GM21737 (cell line): Measurements from ENCODE around the gene UBL4B.

ENCODE experiments used
- ATAC-seq: cut with Tn5 transposase; IDR thresholded peaks from one replicate; pipeline ENCODE4 v1.9.1; 2021; ENCODE audit warnings: mild to moderate bottlenecking, moderate library complexity; ENCODE audit not compliant: unreplicated experiment

Gene UBL4B

GRCh38 chr1:110112656-110113055 lies 413 bp downstream of the UBL4B start:
- ATAC-seq = no peak

DNA sequence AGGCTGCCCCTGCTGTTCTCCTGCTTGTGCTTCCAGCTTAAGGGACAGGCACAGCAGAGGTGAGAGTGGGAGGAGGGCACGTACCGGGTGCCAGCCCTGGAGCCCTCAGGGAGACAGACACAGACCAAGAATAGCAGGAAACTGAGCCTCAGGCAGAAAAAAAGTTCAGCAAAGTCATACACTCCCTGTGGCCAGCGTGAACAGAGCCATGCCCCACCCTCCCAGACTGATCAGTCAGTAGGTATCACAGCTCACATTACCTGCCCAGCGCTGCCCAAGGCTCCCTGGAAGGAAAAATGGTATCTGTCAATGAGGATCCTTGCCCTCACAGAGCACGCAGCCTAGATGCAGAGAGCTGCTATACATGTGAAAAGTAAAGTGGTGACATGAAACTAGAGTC lies 1.3 kb downstream of the UBL4B start:
- no peak for ATAC-seq

DNA sequence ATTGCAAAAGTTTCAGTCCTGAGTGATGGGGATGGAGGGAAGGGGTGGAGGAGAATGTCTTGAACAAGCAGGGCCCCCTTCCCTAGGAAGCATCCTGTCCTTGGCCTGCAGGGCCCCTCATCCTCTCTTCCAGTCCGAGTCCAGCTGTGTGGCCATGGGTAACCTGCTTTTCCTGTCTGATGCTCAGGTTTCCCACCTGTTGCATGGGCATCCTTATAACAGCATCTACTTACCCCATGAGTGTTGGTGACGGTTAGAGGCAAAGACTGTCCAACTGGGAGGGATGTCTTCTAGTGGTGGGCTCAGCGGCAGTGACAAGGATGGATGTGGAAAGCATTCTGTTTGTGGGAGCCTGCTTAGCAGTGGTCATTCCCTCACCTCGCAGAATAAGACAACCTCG lies 1.9 kb downstream of the UBL4B start:
- no peak for ATAC-seq

DNA sequence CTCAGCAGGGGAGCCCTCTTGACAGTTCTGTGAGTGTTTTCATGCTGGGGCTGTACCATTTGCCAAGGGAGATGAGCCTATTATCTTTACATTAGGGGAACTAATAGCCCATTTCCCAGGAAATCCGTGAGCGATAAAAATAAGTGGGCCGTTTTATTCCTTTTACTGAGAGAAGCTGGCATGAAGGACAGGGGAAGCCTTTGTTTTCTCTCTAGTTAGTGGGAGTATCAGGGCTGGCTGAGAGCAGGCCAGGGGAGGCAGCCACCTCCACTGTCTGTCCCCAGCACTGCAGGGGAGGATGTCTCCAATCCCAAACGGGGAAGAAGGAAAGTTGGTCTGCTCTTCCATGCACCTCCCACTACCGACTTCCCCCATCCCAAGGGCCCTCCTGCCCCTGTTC lies 2.5 kb downstream of the UBL4B start:
- no peak for ATAC-seq

DNA sequence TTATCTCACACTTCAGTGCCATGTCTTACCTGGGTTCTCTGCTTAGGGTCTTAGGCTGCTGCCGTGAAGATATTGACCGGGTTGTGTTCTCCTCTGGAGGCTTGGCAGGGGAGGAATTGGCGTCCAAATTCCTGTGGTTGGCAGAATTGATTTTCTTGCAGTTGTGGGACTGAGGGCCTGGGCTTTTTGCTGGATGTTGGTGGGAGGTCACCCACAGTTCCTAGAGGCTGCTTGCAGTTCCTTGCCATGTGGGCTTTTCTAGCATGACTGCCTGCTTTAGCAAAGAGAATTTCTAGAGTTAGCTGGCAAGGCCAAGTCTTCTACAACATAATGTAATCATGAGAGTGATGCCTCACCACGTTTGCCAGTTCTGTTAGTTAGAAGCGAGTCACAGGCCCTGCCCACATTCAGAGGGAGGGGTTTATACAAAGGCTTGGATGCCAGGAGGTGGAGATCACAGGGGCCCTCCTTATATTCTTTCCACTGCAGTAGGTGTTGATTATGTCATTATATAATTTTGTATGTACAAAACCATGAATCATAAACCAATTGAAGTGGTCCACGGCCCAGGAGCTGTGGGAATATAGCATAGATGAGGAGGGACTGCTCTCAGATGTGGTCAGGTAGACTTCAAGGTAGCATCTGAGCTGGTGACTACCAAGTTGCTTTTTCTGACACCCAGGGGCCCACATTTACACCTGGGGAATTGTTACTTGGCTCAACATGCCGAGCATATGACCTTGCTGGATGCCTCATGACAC lies 6.6 kb downstream of the UBL4B start:
- ATAC-seq = no peak

GRCh38 chr1:110119843-110120242 lies 7.6 kb downstream of the UBL4B start:
- ATAC-seq = no peak

DNA sequence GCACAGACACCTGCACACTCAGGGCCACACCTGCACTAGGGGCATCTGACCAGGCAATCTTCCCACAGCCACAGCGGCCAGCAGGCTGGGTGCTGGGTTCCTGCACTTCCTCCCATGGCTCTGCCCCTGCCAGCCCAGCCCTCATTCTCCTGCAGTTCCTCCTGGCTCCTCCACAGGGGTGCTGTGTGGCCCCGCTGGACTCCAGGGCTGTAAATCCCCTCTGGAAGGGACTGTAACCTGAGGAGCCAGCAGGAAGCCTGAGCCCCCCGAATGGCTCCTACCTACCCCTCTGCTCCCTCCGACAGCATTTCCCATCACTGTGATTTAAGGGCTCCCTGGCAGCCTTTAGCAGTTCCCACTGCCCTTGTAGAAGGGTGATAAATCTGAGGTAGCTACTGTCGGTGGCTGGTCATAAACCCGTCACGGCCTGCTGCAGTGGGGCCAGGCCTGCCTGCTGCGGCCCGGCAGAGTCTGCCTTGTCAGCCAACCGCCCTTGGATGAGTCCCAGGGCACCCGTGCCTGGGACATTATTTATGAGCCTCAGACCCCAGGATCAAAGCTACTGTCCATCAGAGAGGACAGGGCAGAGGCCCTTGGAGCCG lies 8.8 kb downstream of the UBL4B start:
- ATAC-seq = no peak

- no peak for ATAC-seq
Measured at GRCh38 chr1:110123224-110123623, 11.0 kb downstream of the UBL4B start.

- no peak for ATAC-seq
Measured at GRCh38 chr1:110125810-110126209, 13.6 kb downstream of the UBL4B start.

- no peak for ATAC-seq
Measured at GRCh38 chr1:110130113-110130591, 17.9 kb downstream of the UBL4B start.

DNA sequence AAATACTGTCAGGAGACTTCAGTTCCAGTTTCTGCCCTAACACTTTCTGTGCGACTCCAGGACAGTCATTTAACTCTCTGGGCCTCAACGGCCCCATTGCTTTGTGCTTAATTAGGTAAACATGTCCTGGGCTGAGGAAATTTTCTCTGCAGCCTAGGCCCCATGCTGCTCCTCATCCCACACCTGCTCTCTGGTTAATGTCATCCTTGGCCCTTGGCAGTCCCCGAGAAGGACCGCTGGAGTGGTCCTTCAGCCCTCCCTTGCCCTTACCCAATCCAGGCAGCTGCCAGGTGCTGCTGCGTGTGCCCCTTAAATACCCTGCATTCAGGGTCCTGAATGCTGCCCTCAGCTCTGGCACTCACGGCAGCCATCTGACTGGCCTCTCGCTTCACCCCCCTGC lies 18.7 kb downstream of the UBL4B start:
- ATAC-seq = no peak

DNA sequence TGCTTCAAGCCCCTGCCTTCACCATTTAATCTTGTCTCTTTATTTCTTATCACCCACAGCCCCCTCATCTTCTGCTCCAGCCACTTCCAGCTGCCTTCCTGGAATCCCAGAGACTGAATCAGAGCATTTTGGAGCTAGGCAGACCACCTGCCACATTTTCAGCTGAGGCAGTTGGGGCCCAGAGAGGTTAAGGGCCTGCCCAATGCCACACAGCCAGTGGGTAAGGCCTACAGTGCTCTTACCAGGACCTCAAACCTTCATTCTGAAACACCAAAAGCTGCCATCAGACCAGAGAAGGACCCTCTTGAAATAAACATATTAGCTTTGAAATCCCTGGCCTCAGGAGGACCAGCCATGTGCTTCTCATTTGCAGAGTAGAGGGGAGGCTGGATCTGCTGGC lies 20.4 kb downstream of the UBL4B start:
- ATAC-seq = no peak

- ATAC-seq = no peak
Measured at GRCh38 chr1:110133436-110133835, 21.2 kb downstream of the UBL4B start.

- ATAC-seq = no peak
Measured at GRCh38 chr1:110134050-110134595, 21.9 kb downstream of the UBL4B start.

DNA sequence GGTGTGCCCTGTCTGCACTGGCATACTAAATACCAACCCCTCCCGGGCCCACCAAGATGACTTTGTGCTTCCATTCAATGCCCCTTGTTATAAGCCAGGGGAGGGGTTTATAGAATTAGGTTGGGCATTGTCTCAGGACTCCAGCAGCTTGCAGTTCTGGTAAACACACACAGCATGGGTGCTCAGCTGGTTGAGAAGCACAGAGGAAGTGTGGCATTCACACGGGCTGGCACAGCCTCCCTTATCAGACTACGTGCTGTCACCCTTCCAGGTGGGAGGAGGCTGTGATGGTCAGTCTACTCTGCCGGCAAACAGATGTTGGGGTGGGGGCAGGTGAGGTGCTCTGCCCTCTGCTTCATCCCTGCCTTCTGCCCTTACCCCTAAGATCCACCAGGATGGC lies 23.0 kb downstream of the UBL4B start:
- ATAC-seq = no peak

GRCh38 chr1:110135666-110136065 lies 23.4 kb downstream of the UBL4B start:
- no peak for ATAC-seq

DNA sequence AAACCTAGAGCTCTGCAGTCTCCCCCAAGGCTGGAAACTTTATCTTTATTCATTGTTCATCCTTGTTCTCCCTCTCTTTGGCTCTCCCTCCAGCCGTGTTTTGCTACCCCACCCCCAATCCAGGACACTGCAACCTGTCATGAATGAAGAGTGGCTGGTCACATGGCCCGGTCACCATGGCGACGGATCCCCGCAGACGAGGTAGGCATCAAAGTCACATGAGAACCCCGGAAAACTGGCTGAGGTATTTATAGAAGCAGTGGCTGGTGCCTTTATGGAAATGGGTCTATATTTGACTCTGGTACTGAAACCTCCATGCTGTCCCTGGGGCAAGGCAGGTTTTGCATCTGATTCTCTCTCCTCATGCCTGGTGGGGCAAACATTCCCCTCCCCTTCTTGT lies 24.7 kb downstream of the UBL4B start:
- ATAC-seq = no peak

- ATAC-seq = no peak
Measured at GRCh38 chr1:110138956-110139355, 26.7 kb downstream of the UBL4B start.

GRCh38 chr1:110144366-110144765 lies 32.1 kb downstream of the UBL4B start:
- ATAC-seq = no peak

- no peak for ATAC-seq
Measured at GRCh38 chr1:110148961-110149360, 36.7 kb downstream of the UBL4B start.

DNA sequence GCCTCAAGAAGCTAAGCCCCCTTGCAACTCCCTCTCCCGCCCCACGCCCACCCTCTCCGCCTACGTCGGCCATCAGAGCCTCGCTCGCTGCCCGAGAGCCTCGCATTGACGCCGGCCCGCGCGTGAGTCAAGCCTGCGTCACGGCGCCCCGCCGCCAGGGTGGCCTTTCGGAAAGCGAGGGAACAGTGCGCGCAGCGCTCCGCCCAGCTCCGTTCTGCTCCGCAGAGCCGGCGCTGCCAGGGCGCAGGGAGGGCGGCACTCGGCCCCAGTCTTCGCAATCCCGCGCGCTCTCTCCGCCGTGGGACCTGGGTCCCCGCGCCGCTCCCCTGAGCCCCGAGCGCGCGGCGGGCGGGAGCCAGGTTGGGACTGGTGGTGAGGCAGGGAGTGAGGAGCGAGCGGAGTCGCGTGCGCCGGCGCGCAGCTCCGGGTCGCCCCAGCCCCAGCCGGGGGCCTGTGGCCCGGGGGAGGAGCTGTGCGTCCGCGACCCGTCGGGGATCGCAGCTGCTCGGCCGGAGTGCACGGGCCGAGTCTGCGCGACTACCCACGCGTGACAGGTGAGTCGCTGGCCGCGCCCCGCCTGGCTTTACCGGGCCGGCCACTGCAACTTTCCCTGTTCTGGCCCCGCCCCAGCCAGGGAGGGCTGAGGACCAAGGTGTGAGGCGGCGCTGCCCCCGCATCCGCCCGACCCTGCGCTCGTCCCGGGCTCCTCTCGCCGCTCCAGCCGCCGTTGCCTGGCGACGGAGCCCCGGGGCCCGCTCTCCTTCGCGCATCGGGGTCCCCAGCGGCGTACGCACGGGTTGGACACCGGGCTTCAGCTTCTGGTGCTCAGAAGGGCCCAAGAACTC lies 38.3 kb downstream of the UBL4B start, which contains the start of gene SLC6A17:
Gene SLC6A17, plus strand, starts transcription at position 165 of the 845 bp plus-strand sequence. CDS start 16,436 bp downstream, outside the sequence.
- no peak for ATAC-seq
